SU-DHL-6 (cell line): ENCODE data around the gene TMEM18.

ENCODE experiments used
- EZH2phosphoT487 ChIP-seq: fragments of 200-600 bp; sonication (generic), shearing (Covaris generic); conservative IDR thresholded peaks from 2 replicates; pipeline ENCODE4 v1.6.1; 2018; ENCODE audit warnings: mild to moderate bottlenecking, antibody characterized with exemption, low read length, moderate library complexity, mixed read lengths
- TF ChIP-seq, protein P1 (sequence below): fragments of 200-600 bp; sonication (generic); IDR thresholded peaks from one replicate; pipeline ENCODE4 v1.5.1; 2017; ENCODE audit warnings: antibody characterized with exemption, mild to moderate bottlenecking, low read length, moderate library complexity; ENCODE audit not compliant: insufficient read depth, poor library complexity, severe bottlenecking

DNA sequence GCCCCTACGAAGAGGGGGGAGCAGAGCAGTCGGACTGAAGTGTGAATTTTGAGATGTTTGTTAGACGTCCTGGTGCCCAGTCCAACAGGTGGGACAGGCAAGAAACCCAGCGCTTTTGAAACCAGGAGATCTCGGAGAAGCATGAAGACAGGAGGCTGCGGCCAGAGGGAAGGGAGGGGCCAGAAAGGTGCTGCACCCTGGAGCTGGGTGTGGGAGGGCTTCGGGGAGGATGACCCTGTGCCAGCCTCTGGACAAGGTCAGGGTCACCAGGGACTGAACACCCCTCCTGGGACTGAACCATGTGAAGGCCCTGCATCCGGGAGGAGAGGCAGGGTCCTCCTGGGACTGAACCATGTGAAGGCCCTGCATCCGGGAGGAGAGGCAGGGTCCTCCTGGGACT lies 6.1 kb downstream of the TMEM18 start:
- TF ChIP-seq, protein P1, sequence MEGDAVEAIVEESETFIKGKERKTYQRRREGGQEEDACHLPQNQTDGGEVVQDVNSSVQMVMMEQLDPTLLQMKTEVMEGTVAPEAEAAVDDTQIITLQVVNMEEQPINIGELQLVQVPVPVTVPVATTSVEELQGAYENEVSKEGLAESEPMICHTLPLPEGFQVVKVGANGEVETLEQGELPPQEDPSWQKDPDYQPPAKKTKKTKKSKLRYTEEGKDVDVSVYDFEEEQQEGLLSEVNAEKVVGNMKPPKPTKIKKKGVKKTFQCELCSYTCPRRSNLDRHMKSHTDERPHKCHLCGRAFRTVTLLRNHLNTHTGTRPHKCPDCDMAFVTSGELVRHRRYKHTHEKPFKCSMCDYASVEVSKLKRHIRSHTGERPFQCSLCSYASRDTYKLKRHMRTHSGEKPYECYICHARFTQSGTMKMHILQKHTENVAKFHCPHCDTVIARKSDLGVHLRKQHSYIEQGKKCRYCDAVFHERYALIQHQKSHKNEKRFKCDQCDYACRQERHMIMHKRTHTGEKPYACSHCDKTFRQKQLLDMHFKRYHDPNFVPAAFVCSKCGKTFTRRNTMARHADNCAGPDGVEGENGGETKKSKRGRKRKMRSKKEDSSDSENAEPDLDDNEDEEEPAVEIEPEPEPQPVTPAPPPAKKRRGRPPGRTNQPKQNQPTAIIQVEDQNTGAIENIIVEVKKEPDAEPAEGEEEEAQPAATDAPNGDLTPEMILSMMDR = no peak
- no peak for TF ChIP-seq EZH2phosphoT487
